IPS-15b (cell line): ENCODE data around the gene CHRNA5.

ENCODE experiments used
- H3K27me3 ChIP-seq: one replicate; pipeline ENCODE4 v1.6.1; 2013; ENCODE audit warnings: low read length; ENCODE audit not compliant: control insufficient read depth, insufficient read depth
- H3K36me3 ChIP-seq: one replicate; pipeline ENCODE4 v1.6.1; 2013; ENCODE audit warnings: low read length; ENCODE audit not compliant: control insufficient read depth, insufficient read depth
- H3K4me1 ChIP-seq: one replicate; pipeline ENCODE4 v1.6.1; 2013; ENCODE audit warnings: mild to moderate bottlenecking, low read length; ENCODE audit not compliant: control insufficient read depth, insufficient read depth
- H3K4me3 ChIP-seq: one replicate; pipeline ENCODE4 v1.5.1; 2013; ENCODE audit warnings: low read depth, low read length
- H3K9ac ChIP-seq: one replicate; pipeline ENCODE4 v1.6.1; 2013; ENCODE audit warnings: low read depth, mild to moderate bottlenecking, low read length
- H3K9me3 ChIP-seq: one replicate; pipeline ENCODE4 v1.6.1; 2013; ENCODE audit warnings: mild to moderate bottlenecking, low read length; ENCODE audit not compliant: control insufficient read depth, insufficient read depth

The CHRNA5 gene

DNA sequence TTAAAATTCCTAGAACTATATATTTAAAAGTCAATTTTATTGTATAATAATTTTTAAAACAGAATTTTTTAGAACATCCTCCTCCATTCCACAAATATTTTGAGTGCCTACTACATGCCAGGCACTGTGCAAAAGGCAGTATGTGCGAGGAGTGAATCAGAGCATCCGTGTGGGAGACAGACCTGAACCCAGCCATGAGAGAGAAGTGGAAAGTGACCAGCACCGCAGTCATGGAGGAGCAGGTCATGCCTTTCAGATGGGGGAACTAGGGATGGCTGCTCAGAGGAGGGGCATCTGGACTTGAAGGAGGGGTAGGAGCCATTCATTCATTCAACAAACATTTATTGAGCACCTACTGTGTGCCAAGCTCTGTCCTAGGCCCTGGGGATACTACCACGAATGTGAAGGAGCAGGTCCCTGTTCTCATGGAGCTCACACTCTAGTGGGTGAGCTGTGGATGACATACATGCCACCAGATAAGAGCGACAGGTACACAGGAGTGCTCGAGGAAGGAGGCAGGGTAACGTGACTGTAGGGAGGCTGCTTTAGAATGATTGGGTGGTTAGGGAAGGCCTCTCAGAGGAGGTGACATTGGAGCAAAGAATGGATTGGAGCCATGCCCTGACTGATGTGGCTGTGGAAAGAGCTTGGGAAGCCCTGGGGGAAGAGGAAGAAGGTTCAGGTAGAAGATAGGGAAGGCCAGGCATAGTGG, 58.6 kb downstream of the CHRNA5 start:
- H3K9ac ChIP-seq: no peak overlapping the region
- H3K4me1 ChIP-seq: peaks cover 2% of the 10 kb centered on the region
- H3K27me3 ChIP-seq: peaks cover 34% of the 10 kb centered on the region
- no peaks in the 10 kb centered on the region for H3K9me3 ChIP-seq
- no peak overlapping the region for H3K4me3 ChIP-seq
- H3K36me3 ChIP-seq: no peaks in the 10 kb centered on the region

DNA sequence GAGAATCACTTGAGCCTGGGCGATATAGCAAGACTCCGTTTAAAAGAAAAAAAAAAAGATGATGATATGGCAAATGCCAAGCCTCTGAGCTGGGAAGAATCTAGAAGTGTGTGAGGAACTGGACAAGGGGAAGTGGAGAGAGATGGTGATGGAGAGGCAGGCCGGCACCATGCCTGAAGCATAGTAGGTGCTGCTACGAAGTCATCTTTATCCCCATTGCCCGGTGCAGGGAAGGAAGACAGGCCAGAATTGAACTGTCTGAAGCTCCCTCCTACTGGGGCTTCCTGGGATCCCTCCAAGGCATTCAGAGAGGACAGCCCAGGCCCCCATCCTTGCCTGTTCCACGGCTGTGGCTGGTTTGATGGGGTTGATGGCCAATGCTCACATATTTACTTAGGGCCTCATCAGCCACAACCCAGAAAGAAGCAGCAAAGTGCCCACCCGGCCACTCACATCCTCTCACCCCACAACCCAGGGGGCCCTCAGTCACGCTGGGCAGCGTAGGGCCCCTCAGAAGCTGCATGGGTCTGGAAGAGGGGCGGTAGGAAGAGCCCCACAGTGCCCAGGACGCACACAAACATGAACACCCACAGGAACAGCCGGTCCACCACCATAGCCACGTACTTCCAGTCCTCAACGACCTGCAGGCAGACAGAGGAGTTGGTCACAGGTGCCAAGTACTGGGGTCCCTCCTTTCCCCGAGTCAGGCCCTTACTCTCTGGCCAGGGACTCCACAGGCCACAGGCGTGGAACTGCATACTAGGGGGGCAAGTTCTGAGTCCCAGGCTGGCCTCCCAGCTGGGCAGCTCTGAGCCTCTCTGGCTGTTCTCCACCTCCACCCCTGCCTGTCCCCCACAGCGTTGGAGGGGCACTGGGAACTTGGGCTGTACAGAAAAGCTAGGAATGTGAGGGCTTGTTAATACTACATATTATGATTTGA, 59.6 kb downstream of the CHRNA5 start:
- Histone ChIP-seq H3K9me3 (no peaks in the 10 kb centered on the region), H3K27me3 (peaks cover 24% of the 10 kb centered on the region), H3K4me3 (no peak overlapping the region), H3K36me3 (no peaks in the 10 kb centered on the region), H3K4me1 (no peaks in the 10 kb centered on the region), H3K9ac (no peak overlapping the region)

DNA sequence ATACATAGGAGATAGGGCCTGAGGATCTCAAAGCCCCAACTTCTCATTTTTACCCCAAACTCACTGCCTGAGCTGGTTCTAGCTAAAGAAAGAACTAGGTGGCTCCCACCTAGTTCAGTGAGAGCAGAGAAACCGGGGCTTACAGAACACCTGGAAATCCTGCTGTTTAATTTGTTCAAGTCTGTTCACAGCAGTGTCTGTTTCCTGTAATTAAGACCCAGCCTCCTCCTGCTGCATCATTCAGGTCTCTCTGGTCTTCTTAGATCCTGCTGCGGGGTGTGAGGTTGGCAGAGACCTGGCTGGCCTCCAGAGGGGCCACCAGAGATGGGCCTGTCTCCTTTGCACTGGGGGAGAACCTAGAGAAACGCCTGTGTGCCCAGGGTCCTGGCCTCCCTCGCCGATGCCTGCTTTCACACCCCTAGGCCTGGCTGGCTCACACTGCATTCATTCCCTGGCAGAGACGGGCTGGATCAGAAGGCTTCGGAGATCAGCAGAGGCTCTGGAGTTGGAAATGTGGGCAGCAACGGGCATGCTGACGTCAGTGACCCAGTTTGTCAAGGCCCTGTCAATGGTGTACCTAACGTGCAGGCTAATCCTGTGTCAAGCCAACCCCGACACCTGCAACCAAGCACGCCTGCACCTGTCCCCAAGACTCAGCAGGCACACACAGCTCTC, 60.4 kb downstream of the CHRNA5 start:
- no peak overlapping the region for H3K4me3 ChIP-seq
- no peaks in the 10 kb centered on the region for H3K9me3 ChIP-seq
- no peaks in the 10 kb centered on the region for H3K36me3 ChIP-seq
- H3K27me3 ChIP-seq: peaks cover 20% of the 10 kb centered on the region
- H3K4me1 ChIP-seq: no peaks in the 10 kb centered on the region
- no peak overlapping the region for H3K9ac ChIP-seq

DNA sequence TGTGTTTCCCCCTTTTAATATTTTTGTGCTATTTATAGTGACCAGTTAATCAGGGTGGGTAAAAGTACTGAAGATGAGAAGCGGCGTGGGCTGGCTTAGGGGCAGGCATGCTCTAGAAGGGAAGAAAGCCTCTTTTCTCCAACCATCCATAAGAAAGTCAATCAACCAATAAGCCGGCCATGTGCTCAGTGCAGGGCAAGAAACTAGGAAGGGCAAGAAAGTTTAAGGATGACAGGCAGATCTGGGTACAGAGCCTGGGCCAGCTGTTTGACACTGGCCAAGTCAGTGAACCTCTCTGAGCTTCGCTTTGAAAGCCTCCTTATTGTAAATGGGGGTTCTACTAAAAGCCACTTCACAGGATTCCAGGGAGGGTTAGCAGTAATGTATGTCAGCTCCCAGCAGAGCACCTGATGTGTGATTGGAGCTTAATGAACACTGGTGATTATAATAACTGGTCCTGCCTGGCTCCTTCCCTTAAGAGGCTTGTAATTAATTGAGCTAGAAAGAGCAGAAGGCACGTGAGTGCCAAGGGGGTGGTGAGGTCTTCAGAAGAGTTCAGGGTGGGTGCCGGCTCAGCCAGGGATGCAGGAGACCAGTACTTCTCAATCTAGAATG, 61.2 kb downstream of the CHRNA5 start:
- H3K4me1 ChIP-seq: no peaks in the 10 kb centered on the region
- H3K36me3 ChIP-seq: no peaks in the 10 kb centered on the region
- no peaks in the 10 kb centered on the region for H3K9me3 ChIP-seq
- H3K4me3 ChIP-seq: no peak overlapping the region
- H3K9ac ChIP-seq: no peak overlapping the region
- H3K27me3 ChIP-seq: peaks cover 14% of the 10 kb centered on the region

DNA sequence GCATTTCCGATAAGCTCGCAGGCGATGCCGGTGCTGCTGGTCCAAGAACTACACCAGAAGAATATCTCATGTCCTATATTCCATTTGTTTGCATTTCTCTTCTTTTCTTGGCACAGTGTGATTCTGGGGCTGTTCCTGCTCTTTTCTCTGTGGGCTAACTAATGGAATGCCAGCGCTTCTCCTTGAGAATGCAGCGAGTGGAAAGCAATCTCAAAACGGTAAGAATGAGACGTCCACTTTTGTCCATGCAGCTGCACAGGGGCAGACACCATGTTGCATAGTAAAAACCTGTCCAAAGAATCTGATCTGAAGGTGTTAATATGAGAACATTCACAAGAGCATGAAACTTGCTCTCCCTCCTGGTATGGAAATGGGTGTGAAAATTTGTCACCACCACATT, 62.0 kb downstream of the CHRNA5 start:
- no peaks in the 10 kb centered on the region for H3K4me1 ChIP-seq
- H3K9ac ChIP-seq: no peak overlapping the region
- H3K36me3 ChIP-seq: no peaks in the 10 kb centered on the region
- H3K4me3 ChIP-seq: no peak overlapping the region
- no peaks in the 10 kb centered on the region for H3K9me3 ChIP-seq
- peaks cover 6% of the 10 kb centered on the region for H3K27me3 ChIP-seq

DNA sequence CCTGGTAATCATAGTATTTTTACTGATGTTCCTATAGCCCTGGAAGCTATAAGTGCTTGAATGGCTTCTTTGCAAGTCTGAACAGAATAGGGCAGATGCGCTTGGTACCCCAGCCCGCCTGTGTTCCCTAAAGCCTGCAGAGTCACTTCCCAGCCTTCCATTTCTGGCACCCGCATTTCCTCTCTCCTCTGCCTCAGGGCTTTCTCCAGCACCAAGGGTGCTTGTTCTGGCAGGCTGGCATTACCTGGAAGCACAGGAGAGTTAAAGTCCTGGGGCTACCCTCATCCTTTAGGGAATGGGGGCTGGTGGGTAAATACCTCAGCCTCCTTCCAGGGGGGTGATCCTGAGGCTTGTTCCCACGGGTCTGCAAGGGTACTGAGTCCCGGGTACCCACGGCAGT, 62.9 kb downstream of the CHRNA5 start:
- Histone ChIP-seq H3K36me3 (no peaks in the 10 kb centered on the region), H3K9ac (no peak overlapping the region), H3K4me1 (no peaks in the 10 kb centered on the region), H3K4me3 (no peak overlapping the region), H3K9me3 (no peaks in the 10 kb centered on the region), H3K27me3 (peaks cover under 1% of the 10 kb centered on the region)

DNA sequence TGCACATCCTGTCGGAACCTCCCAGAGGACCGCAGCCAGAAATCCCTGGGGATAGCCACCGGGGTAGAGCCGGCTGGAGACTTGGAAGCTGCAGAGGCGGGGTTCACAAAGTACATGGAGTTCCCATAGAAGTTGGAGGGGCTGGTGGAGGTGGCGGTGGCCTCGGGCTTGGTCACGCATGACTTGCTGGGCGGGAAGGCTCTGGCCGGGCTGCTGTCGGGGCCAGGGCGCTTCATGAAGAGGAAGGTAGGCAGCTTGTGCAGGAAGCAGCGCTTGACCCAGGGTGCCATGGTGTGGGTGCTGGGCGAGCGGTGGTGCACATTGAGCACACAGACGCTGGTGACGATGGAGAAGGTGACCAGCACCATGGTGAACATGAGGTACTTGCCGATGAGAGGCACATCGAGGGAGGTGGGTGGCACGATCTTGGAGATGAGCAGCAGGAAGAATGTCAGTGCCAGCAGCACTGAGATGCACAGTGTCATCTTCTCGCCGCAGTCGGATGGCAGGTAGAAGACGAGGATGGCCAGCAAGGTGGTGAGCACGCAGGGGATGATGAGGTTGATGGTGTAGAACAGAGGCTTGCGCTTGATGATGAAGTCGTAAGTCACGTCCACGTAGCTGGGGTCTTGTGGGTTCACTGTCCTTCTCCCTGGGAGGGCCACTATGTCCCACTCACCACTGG, 63.9 kb downstream of the CHRNA5 start:
- Histone ChIP-seq H3K9me3 (no peaks in the 10 kb centered on the region), H3K4me1 (no peaks in the 10 kb centered on the region), H3K27me3 (no peaks in the 10 kb centered on the region), H3K9ac (no peak overlapping the region), H3K36me3 (no peaks in the 10 kb centered on the region), H3K4me3 (no peak overlapping the region)

DNA sequence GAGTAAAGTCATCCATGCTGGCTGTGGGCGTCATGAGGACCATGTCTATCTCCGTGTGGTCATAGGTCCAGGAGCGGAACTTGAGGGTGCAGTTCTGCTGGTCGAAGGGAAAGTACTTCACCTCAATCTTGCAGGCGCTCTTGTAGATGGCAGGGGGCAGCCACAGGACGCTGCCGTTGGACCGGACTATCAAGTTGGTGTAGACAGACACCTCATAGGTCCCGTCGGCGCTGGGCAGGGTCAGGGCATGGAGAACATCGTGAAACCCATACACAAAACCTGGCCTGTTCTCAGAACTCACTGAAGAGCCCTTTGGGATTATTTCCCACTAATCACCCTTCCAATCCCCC, 64.4 kb downstream of the CHRNA5 start:
- H3K36me3 ChIP-seq: no peaks in the 10 kb centered on the region
- H3K9ac ChIP-seq: no peak overlapping the region
- H3K9me3 ChIP-seq: no peaks in the 10 kb centered on the region
- H3K4me1 ChIP-seq: no peaks in the 10 kb centered on the region
- no peak overlapping the region for H3K4me3 ChIP-seq
- H3K27me3 ChIP-seq: no peaks in the 10 kb centered on the region

DNA sequence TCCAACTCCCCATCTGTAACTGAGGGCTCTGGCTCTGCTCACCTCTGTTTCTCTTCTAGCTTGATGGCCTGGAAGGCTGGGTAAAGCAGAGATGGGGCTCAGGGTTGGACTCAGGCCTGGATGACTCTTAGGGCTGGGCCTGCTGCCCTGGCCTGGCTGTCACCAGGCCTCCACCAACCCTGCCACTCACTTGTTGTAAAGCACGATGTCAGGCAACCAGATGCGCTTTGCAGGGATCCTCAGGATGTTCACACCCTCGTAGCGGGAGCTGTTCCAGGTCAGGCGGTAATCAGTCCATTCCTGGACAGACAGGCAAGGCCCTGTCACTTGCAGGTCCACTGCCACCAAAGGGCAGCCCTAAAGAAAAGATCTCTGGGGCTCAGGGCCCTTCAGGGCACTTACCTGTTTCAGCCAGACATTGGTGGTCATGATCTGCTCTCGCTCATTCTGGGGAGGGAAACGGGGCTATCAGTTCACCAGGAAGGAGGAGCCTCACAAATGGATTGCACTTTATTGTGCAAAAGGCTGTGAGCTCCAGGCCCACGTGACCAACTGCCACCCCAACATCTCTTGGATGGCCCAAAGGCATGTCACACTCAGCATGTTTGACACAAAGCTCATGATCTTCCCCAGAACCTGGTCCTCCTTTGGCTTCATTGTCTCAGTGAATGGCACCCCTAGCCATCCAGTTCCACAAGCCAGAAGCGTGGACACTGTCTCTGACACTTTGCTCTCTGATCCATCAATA, 65.7 kb downstream of the CHRNA5 start:
- H3K4me3 ChIP-seq: no peak overlapping the region
- no peak overlapping the region for H3K9ac ChIP-seq
- no peaks in the 10 kb centered on the region for H3K4me1 ChIP-seq
- no peaks in the 10 kb centered on the region for H3K36me3 ChIP-seq
- no peaks in the 10 kb centered on the region for H3K9me3 ChIP-seq
- H3K27me3 ChIP-seq: no peaks in the 10 kb centered on the region

DNA sequence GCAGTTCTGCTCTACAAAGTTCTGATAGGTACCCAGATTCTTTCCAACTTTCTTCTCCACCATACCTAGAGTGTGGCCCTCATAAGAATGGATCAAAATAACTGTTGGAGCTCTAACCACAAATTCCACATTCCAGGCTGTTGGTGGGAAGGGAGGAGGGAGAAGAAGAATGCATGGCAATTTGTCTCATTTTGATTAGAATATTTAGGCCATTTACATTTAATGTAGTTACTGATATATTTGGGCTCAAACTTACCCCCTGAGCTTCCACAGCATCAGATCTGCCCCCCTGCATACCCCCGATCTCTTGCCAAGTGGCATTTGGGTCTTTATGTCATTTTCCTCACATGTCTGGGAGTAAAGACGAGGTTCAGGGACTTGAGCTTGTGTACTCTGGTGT, 68.0 kb downstream of the CHRNA5 start:
- H3K36me3 ChIP-seq: no peaks in the 10 kb centered on the region
- H3K4me1 ChIP-seq: no peaks in the 10 kb centered on the region
- H3K9me3 ChIP-seq: no peaks in the 10 kb centered on the region
- H3K27me3 ChIP-seq: no peaks in the 10 kb centered on the region
- H3K4me3 ChIP-seq: no peak overlapping the region
- no peak overlapping the region for H3K9ac ChIP-seq
